ENCODE measurements around the gene DPY19L3.
"Not testable (repeated sequence)": the region's sequence is repeated elsewhere in the genome, so short reads cannot be mapped to it uniquely, and the experiment has no call there.

DPY19L3 gene

GRCh38 chr19:32436692-32437091 lies 31.1 kb downstream of the DPY19L3 start:
- Histone ChIP-seq H3K4me1 (no peaks in the 10 kb centered on the region), H3K27me3 (no peaks in the 10 kb centered on the region), H3K27ac (no peak overlapping the region), H3K9me3 (no peaks in the 10 kb centered on the region), H3K4me3 (no peak overlapping the region), H3K36me3 (peaks cover 10 to 28% (median 22%) of the 10 kb centered on the region in 3 donors)
- intact Hi-C loops (cut with DNase I; ENCODE audit: low total_unique reads) = no loop called here
- no peak for DNase-seq
- TF ChIP-seq CTCF (IDR thresholded peaks at IDR 0.05) = no peak

GRCh38 chr19:32437096-32437495 lies 31.5 kb downstream of the DPY19L3 start:
- no peak for TF ChIP-seq CTCF (IDR thresholded peaks at IDR 0.05)
- peaks cover 10 to 32% (median 26%) of the 10 kb centered on the region in 3 donors for H3K36me3 ChIP-seq
- intact Hi-C loops (cut with DNase I; ENCODE audit: low total_unique reads) = no loop called here

GRCh38 chr19:32438751-32439150 lies 33.2 kb downstream of the DPY19L3 start:
- TF ChIP-seq CTCF (IDR thresholded peaks at IDR 0.05) = no peak
- no peak for DNase-seq
- H3K27me3 ChIP-seq = no peaks in the 10 kb centered on the region
- H3K4me3 ChIP-seq = no peak overlapping the region
- no peaks in the 10 kb centered on the region for H3K9me3 ChIP-seq
- peaks cover 10 to 45% (median 39%) of the 10 kb centered on the region in 3 donors for H3K36me3 ChIP-seq
- no peaks in the 10 kb centered on the region for H3K4me1 ChIP-seq
- H3K27ac ChIP-seq = no peak overlapping the region
- intact Hi-C loops (cut with DNase I; ENCODE audit: low total_unique reads) = no loop called here

More at GRCh38 chr19:32437096-32437495, 31.5 kb downstream of the DPY19L3 start:
- no peaks in the 10 kb centered on the region for H3K27me3 ChIP-seq
- H3K9me3 ChIP-seq = no peaks in the 10 kb centered on the region
- no peaks in the 10 kb centered on the region for H3K4me1 ChIP-seq
- DNase-seq = no peak
- no peak overlapping the region for H3K27ac ChIP-seq
- H3K4me3 ChIP-seq = no peak overlapping the region

- intact Hi-C loops (cut with DNase I; ENCODE audit: low total_unique reads) = no loop called here
- Histone ChIP-seq H3K4me3 (no peak overlapping the region), H3K9me3 (no peaks in the 10 kb centered on the region), H3K36me3 (peaks cover 10 to 37% (median 25%) of the 10 kb centered on the region in 3 donors), H3K4me1 (no peaks in the 10 kb centered on the region), H3K27ac (no peak overlapping the region), H3K27me3 (no peaks in the 10 kb centered on the region)
- no peak for TF ChIP-seq CTCF (IDR thresholded peaks at IDR 0.05)
- no peak for DNase-seq
These were observed 37.1 kb downstream of the DPY19L3 start for GRCh38 chr19:32442650-32443049.

GRCh38 chr19:32447534-32447933 lies 42.0 kb downstream of the DPY19L3 start:
- H3K4me3 ChIP-seq; H3K27me3 ChIP-seq; H3K4me1 ChIP-seq; H3K27ac ChIP-seq; intact Hi-C loops (cut with DNase I; ENCODE audit: low total_unique reads); DNase-seq; H3K9me3 ChIP-seq: not testable (repeated sequence)
- peaks cover 0 to 17% (median 17%) of the 10 kb centered on the region in 3 donors for H3K36me3 ChIP-seq

- Histone ChIP-seq H3K4me3 (no peak overlapping the region), H3K36me3 (peaks cover under 1 to 12% (median 12%) of the 10 kb centered on the region in 3 donors), H3K9me3 (no peaks in the 10 kb centered on the region), H3K4me1 (no peaks in the 10 kb centered on the region), H3K27me3 (no peaks in the 10 kb centered on the region), H3K27ac (no peak overlapping the region)
- intact Hi-C loops (cut with DNase I; ENCODE audit: low total_unique reads) = no loop called here
- no peak for TF ChIP-seq CTCF (IDR thresholded peaks at IDR 0.05)
- no peak for DNase-seq
These were observed 42.5 kb downstream of the DPY19L3 start for GRCh38 chr19:32448026-32448425.

Data from tibial artery (tissue), 4 donors.